GM12873 (cell line): ENCODE results near the gene TMEM256.

Experiments
- TF ChIP-seq, protein P1 (sequence below): IDR thresholded peaks from 2 replicates; pipeline ENCODE4 v1.5.1; 2012; ENCODE audit warnings: low read depth, mild to moderate bottlenecking, moderate library complexity, low read length, control low read depth; ENCODE audit not compliant: insufficient read depth; ENCODE audit errors: missing control alignments

TMEM256 gene

DNA sequence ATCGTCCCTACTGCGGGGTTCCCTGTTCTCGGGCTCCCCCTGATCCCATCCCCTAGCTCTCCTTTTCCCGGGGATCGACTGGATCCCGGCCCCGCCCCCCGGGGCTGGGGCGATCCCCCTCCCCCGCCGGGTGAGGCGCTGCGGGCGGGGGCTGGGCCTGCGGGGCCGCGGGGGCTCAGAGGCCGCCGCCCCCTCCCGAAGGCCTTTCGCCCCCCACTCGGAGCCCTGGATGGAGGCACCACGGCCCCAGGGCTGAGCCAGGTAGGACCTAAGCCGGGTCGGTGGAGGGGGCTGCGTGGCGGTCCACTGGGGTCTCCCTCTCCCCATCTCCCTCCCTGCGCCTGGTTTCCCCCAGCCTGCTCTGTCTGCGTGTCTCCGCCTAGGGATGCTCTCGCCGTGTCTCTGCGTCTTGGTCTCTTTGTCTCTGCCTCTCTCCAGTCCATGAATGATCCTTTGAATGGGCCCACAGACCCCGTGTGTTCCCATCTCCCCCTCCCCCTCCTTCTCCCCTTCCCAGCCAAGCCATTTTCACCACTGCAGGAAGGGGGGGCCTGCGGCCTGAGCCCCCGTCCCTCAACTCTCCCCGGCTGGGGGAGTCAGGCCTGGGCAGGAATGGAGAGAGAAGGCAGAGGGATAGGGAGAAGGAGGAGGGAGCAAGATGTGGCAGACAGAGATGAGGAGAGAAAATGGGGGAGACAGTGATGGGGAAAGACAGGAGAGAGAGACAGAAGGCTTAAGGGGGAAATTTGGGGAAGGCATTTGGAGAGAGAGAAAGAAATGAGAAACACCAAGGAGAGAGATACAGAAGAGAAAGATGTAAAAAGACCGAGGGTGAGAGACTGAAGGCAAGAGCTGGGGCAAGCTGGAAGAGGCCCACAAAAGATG is 1.7 kb upstream of the TMEM256 start:
- TF ChIP-seq, protein P1, sequence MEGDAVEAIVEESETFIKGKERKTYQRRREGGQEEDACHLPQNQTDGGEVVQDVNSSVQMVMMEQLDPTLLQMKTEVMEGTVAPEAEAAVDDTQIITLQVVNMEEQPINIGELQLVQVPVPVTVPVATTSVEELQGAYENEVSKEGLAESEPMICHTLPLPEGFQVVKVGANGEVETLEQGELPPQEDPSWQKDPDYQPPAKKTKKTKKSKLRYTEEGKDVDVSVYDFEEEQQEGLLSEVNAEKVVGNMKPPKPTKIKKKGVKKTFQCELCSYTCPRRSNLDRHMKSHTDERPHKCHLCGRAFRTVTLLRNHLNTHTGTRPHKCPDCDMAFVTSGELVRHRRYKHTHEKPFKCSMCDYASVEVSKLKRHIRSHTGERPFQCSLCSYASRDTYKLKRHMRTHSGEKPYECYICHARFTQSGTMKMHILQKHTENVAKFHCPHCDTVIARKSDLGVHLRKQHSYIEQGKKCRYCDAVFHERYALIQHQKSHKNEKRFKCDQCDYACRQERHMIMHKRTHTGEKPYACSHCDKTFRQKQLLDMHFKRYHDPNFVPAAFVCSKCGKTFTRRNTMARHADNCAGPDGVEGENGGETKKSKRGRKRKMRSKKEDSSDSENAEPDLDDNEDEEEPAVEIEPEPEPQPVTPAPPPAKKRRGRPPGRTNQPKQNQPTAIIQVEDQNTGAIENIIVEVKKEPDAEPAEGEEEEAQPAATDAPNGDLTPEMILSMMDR: no peak

DNA sequence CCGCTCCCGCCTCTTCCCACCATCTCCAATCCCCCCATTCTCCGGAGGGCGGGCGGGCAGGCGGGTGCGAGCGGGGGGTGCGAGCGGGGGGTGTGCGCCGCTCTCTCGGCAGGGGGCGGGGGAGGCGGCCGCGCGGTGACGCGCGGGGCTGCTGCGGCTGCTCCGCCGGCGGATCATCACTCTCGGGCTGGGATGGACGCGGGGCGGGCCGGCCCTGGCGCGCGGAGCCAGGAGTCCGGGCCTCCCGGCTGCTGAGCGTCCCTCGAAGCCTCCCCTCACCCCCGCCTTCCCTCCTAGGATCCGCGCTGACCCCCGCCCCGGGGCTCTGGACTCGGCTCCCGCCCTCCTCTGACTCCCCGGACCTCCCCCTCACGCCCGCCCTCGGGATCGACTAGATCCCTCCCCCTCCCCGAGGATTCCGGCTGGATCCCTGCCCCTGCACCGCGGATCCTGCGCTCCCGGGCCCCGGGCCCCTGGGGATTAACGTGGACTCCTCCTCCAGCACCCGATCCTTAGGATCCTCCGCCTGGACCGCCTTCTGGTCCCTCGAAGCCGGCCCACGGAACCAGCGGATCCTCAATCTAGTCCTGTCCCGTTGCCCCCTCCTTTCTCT is 946 bp upstream of the TMEM256 start:
- TF ChIP-seq, protein P1: no peak

DNA sequence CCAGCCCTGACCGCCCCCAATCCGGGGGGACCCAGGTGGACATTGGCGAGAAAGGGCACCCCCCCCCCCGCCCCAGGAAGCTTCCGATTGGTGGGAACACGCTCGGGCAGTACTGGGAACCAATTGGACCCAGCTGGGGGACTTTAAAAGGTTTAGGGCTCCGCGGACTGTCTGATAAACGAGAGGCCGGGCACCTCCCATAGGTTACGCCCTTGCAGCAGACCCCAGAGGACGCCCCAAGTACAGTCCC is 245 bp downstream of the TMEM256 start:
- TF ChIP-seq, protein P1: no peak

DNA sequence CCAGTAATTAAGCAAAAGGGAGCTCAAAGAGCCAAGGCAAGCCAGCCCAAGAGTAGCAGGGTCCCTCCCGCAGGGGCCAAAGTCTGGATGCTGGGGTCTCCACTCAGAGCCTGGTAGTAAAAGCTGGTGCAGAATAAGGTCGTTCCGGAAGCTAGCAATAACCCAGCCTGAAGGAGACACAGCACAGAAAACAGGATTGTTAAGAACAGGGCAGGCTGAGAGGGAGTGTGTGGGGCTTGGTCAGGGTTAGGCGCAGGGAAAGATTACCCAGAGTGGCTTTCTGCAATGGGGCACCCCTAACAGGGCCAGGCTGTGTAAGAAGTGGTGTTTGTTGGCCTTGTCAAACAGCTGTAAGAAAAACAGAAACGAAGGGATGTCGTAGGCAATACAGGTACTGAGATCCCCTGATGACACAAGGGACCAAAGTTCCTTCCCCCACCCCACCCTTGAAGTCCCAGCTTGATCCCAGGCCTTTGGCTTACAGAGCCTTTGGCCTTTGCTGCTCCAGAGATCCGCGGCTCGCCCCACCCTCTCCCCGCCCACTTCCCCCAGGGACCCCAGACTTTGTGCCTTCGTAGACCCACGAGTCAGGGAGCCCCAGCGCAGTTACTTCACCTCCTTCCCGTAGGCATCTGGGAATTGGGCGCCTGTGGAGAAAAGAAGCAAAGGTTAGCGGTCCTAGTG is 712 bp downstream of the TMEM256 start:
- TF ChIP-seq, protein P1: no peak

DNA sequence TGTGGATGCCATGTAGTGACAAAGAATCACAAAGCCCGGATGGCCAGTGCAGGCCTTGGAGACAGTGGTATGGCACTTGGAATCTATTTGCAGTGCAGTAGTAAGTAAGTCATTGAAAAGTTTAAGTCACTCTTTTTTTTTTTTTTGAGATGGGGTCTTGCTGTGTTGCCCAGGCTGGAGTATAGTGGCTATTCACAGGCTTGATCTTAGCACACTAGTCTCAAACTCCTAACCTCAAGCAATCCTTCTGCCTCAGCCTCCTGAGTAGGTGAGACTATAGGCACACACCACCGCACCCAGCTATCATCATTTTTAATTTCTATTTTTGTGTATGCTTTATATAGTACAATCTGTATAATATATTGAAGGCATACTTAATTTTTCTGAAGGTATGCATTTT is 5.3 kb downstream of the TMEM256 start:
- TF ChIP-seq, protein P1: no peak

DNA sequence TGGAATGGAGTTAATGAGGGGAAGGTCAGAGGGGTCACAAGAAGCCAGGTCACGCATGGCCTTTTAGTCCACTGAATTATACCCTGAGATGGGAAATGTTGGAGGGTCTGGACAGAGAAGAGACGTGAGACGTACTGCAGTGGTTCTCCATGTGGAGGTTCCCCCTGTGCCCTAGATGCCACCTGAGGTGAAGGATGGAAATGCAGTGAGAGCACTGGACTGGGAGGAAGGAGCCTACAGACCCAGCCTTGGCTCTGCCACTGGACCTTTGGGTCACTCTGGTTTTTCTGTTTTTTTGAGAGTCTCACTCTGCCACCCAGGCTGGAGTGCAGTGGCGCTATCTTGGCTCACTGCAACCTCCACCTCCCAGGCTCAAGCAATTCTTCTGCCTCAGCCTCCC is 7.8 kb downstream of the TMEM256 start:
- TF ChIP-seq, protein P1: no peak

DNA sequence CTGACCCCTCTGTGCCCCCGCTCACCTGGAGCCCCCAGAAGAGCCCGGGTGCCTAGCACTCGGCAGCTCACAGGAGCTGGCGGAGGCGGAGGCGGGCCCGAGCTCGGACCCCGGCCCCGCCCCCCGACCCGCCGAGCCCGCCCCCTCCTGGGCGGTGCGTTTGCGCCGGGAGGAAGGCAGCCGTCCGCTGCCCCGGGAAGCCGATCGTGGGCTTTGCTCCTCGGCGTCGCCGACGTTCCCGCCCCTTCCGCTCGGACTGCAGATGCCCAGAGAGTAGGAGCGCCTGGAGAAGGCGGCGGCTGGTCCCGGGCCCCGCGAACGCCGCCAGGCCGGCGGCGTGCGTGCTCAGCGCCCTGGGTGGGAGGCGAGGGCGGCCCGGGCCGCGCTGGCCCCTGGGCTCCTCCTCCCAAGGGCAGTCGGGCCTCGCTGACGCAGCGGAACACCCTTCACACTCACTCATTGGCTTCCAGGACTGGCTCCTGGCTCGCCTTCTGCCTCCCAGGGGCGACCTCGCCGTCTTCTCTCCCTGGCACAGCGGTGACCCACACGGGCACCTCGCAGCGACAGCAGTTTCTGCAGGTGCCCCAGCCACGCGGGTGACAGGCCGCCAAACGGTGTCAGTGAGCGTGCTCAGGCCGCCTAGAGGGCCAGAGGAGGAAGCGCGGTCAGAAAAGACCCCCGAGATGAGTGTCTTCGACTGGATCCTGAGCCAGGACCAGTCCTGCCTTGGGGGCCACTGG is 9.3 kb downstream of the TMEM256 start, which contains the start of gene PLSCR3:
Gene PLSCR3 (minus strand): TSS at position 74 of the 740 bp plus-strand sequence. CDS start 415 bp downstream, outside the sequence.
- TF ChIP-seq, protein P1: peak; percentile 65
